Measurements from ENCODE around the gene ZWILCH. TPM values are rescaled to one million over a fixed set of nuclear protein-coding genes. Genes with fewer than 3 reads are reported as not detected.
"Not testable (repeated sequence)": the region's sequence is repeated elsewhere in the genome, so short reads cannot be mapped to it uniquely, and the experiment has no call there.

ZWILCH gene
- polyA plus RNA-seq (2011; rRNA removed) (11.2 and 18.1 TPM in 2 replicates), polyA minus RNA-seq (2011; rRNA and poly(A)+ RNA removed) (5.1 and 11.6 TPM in 2 replicates)

DNA sequence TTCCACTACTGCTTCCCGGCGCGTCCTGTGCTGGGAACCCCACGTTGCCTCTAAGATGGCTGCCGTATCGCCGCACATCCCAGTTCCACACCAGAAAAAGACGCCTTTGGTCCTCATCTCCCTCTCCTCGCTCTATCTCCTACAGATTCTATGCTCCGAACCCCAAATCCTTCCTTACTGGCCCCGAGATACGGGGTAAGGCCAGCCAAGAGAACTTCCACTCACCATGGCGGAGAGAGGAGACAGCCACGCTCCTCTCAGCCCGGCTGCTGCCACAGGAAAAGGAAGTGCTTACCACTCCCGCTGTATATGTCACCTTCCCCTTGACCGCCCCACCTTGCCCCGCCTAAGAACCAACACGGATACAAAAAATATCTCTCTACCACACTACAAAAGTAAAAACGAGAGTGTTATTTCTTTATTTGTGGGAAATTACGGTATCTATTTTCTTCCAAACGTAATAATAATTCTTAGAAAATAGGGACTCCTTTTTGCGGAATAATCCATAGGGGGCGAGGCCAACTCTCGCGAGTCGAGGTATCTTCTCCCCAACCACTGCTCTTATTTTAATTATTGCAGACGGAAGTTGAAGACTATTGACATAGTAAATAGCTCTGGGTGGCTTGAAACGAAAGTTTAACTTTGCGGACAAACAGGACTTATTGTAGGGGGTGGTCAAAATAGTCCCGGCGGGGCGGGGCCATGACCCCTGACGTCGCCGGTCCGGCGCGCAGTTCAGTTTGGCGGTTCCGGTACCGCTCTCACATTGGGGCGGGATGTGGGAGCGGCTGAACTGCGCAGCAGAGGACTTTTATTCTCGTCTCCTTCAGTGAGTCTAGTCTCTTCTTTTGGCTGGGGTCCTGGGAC lies at the start of gene ZWILCH, which contains the start of gene RPL4:
TSS of gene ZWILCH (plus strand) at position 764 of the 867 bp plus-strand sequence. CDS start at position 777, 13 bp downstream.
TSS of gene RPL4 (minus strand) at position 293 of the 867 bp plus-strand sequence. CDS start at position 228, 65 bp downstream.
- ChIA-PET CTCF (interaction anchor here (1.7 kb wide), 1 partner anchor 62 kb away, joined by 6 read pairs; no protein-coding TSS in a partner anchor), POLR2A (interaction anchor here (1.0 kb wide), 1 partner anchor 118 kb away, joined by 5 read pairs; the partner anchor contains the start of gene MAP2K1)
- peak within 1 kb of the TSS; percentile 90 for H3K27ac ChIP-seq (ENCODE audit: low read depth, low read length)
- no peaks in the 10 kb centered on the region for H3K9me3 ChIP-seq (ENCODE audit: control insufficient read depth, insufficient read depth, low read length)
- H3K4me3 ChIP-seq (ENCODE audit: low read depth, low read length) = peak within 1 kb of the TSS; percentile 97
- DNase-seq (ENCODE audit: low read depth, low spot score) = peak; percentile 74
- H3K27me3 ChIP-seq (ENCODE audit: control insufficient read depth, insufficient read depth, low read length) = no peaks in the 10 kb centered on the region
- no peak for TF ChIP-seq CTCF (IDR thresholded peaks at IDR 0.05; ENCODE audit: low read depth, low read length)

GRCh38 chr15:66456211-66456610 lies 48.9 kb upstream of the ZWILCH start:
- no peak overlapping the region for H3K27ac ChIP-seq (ENCODE audit: low read depth, low read length)
- no peaks in the 10 kb centered on the region for H3K27me3 ChIP-seq (ENCODE audit: control insufficient read depth, insufficient read depth, low read length)
- no peak overlapping the region for H3K4me3 ChIP-seq (ENCODE audit: low read depth, low read length)
- CTCF ChIA-PET = no interaction called here
- POLR2A ChIA-PET = no interaction called here
- H3K9me3 ChIP-seq (ENCODE audit: control insufficient read depth, insufficient read depth, low read length) = no peaks in the 10 kb centered on the region
- DNase-seq (ENCODE audit: low read depth, low spot score) = no peak
- TF ChIP-seq CTCF (IDR thresholded peaks at IDR 0.05; ENCODE audit: low read depth, low read length) = no peak

GRCh38 chr15:66459818-66460615 lies 45.1 kb upstream of the ZWILCH start:
- H3K27ac ChIP-seq (ENCODE audit: low read depth, low read length) = peak overlapping the region; percentile 3
- CTCF ChIA-PET = interaction anchor here (1.5 kb wide), 2 partner anchors 38 to 73 kb away, joined by 5 to 6 read pairs; partner anchors contain the start of genes MAP2K1 and SNAPC5
- DNase-seq (ENCODE audit: low read depth, low spot score) = peak; percentile 36
- TF ChIP-seq CTCF (IDR thresholded peaks at IDR 0.05; ENCODE audit: low read depth, low read length) = no peak
- POLR2A ChIA-PET = interaction anchor here (1.0 kb wide), 1 partner anchor 39 kb away, joined by 3 read pairs; no protein-coding TSS in a partner anchor
- H3K9me3 ChIP-seq (ENCODE audit: control insufficient read depth, insufficient read depth, low read length) = no peaks in the 10 kb centered on the region
- no peak overlapping the region for H3K4me3 ChIP-seq (ENCODE audit: low read depth, low read length)
- H3K27me3 ChIP-seq (ENCODE audit: control insufficient read depth, insufficient read depth, low read length) = no peaks in the 10 kb centered on the region

DNA sequence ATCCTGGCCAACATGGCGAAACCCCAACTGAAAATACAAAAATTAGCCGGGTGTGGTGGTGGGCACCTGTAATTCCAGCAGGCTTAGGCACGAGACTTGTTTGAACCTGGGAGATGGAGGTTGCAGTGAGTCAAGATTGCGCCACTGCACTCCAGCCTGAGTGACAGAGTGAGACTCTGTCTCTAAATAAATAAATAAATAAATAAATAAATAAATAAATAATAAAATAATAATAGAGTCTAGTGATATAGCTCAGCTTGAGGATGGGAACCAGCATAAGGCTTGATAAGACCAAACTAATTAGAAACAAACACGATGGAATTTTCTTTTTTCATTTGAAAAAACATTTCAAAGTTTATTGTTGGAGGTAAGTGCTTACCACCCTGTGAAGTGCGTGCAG lies 43.8 kb upstream of the ZWILCH start:
- H3K9me3 ChIP-seq (ENCODE audit: control insufficient read depth, insufficient read depth, low read length); H3K4me3 ChIP-seq (ENCODE audit: low read depth, low read length); H3K27ac ChIP-seq (ENCODE audit: low read depth, low read length); DNase-seq (ENCODE audit: low read depth, low spot score); H3K27me3 ChIP-seq (ENCODE audit: control insufficient read depth, insufficient read depth, low read length): not testable (repeated sequence)
- POLR2A ChIA-PET = interaction anchor here (0.6 kb wide), 1 partner anchor 121 kb away, joined by 4 read pairs; no protein-coding TSS in a partner anchor
- CTCF ChIA-PET = interaction anchor here (1.5 kb wide), 1 partner anchor 37 kb away, joined by 6 read pairs; the partner anchor contains the start of gene SNAPC5

GRCh38 chr15:66461917-66462316 lies 43.2 kb upstream of the ZWILCH start:
- no peaks in the 10 kb centered on the region for H3K9me3 ChIP-seq (ENCODE audit: control insufficient read depth, insufficient read depth, low read length)
- H3K27ac ChIP-seq (ENCODE audit: low read depth, low read length) = no peak overlapping the region
- no peak overlapping the region for H3K4me3 ChIP-seq (ENCODE audit: low read depth, low read length)
- H3K27me3 ChIP-seq (ENCODE audit: control insufficient read depth, insufficient read depth, low read length) = no peaks in the 10 kb centered on the region
- no peak for DNase-seq (ENCODE audit: low read depth, low spot score)
- CTCF ChIA-PET = interaction anchor here (0.6 kb wide), 1 partner anchor 52 kb away, joined by 4 read pairs; no protein-coding TSS in a partner anchor
- POLR2A ChIA-PET = interaction anchor here (0.6 kb wide), 1 partner anchor 121 kb away, joined by 4 read pairs; no protein-coding TSS in a partner anchor
- no peak for TF ChIP-seq CTCF (IDR thresholded peaks at IDR 0.05; ENCODE audit: low read depth, low read length)
